Measurements from ENCODE around the gene FAN1.

FAN1 gene

DNA sequence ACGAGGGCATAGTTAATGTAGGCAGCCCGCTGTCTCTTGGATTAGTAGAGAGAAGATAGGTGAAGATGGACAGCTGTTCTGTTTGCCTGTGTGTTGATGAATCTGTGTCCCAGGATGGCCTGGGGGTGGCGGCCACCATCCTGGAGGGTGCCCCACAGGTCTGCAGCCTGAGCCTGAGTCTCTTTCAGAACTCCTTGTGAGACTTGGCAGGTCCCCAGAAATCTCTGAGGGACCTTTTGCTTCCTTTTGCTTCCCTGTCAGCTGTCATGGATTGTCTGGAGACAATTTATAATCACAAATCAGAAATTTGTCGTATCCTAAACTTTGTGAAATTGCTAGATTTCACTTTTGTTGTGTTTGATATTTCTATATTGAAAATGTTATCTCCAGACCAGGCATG lies 17.4 kb downstream of the FAN1 start:
- no peak for DNase-seq (ENCODE audit: low spot score)

DNA sequence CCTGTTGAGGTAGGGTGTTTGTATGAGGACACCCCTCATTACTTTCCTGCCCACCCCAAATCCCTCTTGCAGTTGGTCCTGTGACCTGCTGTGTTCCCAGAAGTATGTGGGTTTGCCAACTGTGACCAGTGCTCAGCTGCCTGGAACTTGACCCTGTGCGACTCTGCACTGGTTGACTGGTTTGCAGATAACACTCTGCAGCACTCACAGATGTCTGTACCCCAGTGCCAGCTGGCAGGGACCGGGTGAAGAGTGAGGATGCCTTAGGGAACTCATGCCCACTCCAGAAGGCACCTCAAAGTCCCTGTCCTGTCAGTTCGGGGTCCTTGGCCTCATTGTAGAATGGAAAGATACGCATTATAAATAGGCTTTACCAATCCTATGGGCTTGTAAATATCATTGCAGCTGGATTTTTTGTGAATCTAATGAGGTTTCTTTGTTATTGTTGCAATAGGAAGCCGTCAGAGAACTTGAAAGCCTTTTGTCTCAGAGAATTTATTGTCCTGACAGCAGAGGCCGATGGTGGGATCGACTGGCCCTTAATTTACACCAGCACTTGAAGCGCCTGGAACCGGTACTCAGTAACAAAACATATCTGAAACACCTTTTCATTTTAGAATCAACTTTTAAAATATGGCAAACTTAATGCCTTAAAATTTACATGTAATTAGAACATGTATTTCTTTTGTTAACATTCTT lies 18.2 kb downstream of the FAN1 start:
- DNase-seq (ENCODE audit: low spot score), result no peak

DNA sequence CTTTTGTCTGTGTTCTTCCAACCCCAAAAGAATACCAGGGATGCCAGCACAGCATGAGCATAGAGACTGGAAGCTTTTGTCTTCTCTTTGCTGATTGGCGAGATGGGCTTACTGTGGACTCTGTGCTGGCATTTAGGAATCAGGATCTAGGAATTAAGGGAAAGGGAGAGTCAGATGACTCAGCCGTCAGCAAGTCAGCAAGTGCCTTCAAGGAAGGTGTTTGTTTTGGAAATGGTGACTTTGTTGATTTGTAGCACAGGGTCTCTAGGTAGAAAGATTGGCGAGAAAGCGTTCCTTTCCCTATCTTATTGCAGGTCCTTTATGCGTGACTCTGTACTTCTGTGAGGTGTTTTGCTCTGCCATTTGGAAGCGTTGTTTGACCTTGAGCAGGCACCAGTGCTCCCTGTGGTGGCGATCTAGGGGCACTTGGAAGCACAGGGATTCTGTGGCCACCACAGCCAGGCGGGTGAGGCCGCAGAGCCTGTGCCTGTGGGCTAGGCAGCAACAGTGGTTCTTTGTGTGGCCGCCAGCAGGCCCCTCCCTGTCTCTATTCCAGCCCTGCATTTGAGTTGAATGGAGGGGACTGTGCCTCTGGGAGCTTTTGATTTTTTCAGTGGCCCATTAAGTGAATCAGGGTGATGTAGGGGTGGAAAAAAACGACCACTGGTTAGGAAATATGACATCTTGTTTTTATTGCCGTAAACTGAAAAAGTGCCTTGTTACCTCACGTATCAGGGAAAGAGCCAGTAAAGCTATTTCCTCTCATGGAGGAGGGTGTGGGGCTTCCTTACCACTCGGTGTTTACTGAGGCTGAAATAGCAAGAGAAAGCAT lies 19.0 kb downstream of the FAN1 start:
- DNase-seq (ENCODE audit: low spot score), result no peak

DNA sequence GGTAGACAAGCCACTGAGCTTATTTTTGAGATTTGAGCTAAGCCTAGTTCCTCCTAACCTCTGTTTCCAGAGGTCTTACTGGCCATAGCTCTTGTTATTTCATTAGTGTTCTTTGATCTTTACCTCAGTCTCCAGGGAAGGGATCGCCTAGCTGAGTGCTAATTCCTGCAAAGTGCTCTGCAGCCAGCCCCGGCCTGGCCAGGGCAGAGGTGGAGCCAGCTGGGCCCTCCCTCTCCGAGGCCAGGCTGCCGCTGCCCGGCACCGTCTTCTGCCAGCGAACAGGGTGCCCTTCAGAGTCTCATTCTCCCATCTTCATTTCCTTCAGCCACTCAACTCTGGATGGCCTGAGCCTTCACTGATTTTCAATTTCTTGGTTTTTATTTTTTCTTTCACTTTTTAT lies 19.7 kb downstream of the FAN1 start:
- DNase-seq (ENCODE audit: low spot score), result no peak

DNA sequence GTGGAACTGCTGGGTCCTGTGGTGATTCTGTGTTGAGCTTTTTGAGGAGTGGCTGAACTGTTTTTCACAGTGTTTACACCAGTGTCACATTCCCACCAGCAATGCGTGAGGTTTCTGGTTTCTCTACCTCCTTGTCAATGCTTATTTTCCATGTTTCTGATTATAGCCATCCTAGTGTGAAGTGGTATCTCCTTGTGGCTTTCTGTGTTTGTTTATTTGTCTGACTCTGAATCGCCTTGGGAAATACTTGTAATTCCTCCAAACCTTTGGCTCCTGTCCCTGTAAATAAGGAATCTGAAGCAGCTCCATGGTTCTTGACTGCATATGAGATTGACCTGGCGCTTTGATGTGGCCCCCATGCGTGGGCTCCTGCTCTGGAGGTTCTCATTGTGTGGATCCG lies 20.6 kb downstream of the FAN1 start:
- no peak for DNase-seq (ENCODE audit: low spot score)

DNA sequence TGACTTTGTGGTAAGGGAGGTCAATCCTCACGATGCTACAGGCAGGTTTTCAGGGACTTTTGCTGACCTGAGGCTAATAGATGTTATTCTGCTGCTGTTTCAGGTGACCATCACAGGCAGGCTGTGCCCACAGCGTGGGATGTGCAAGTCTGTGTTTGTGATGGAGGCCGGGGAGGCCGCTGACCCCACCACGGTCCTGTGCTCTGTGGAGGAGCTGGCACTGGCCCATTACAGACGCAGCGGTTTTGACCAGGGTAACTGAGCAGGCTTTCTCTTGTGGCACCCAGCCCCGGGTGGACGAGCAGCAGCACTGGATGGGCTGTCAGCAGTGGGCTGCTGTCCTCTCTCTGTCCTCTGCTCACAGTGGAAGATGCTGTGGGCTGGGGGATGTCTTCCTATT lies 22.0 kb downstream of the FAN1 start:
- no peak for DNase-seq (ENCODE audit: low spot score)

DNA sequence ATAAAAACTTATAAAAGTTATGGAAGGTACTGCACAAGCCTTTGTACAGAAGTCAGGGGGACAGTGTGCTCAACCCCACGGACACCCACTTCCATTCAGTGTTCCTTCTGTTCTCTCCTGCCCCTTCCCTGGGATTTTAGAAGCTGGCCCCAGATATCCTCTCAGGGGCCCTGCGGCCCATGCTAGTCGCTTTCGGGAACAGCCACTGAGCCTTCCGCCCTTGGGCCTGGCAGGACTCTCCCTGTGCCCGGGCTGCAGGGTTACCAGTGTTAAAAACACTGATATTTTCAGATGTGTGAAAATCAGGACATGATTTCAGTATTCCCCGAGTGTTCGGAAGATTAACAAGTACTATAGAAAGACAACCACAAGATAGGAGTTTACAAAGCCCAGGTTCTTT lies 22.4 kb downstream of the FAN1 start:
- DNase-seq (ENCODE audit: low spot score), result no peak

DNA sequence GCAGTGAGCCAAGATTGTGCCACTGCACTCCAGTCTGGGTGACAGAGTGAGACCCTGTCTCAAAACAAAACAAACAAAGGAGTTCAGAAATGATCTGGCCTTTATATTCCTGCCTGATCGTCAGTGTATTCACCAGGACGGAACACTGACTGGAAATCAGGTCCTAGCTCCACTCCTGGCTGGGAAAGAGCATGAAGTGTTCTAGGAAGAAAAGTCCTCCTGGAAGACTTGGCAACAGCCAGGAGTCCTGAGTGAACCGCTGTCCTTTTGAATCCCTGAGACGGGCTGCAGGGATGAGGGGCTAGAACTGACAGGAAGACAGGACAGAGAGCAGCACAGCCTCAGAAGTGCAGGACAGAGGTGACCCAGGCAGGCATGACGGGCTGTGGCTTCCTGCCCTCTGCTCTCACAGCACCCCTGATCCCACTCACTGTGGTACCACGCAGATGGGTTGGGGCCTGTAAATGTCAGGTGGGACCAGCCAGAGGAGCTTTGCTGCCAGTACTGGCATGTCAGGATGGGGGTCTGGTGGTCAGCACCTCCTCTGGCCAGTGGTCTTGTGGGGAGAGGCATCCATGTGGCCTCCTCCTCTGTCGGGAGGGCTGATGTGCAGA lies 23.5 kb downstream of the FAN1 start:
- DNase-seq (ENCODE audit: low spot score), result no peak

DNA sequence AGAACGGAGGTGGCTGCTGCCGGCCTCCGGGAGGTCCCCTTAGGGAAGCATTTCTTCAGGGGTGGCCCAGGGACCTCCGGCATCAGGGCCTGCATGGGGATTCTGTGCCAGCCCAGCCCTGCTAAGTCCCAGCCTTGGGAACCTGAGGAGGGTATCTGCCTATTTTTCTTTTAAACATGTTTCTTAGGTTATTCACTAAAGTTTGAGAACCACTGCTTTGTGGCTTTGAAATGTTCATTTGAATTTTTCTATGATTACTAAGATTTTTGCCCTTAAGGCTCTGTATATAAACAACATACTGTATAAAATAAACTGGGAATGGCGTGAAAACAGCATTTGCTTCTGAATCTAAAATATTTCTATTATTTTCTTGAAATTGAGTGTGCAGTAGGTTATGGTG lies 24.4 kb downstream of the FAN1 start:
- DNase-seq (ENCODE audit: low spot score), result no peak

DNA sequence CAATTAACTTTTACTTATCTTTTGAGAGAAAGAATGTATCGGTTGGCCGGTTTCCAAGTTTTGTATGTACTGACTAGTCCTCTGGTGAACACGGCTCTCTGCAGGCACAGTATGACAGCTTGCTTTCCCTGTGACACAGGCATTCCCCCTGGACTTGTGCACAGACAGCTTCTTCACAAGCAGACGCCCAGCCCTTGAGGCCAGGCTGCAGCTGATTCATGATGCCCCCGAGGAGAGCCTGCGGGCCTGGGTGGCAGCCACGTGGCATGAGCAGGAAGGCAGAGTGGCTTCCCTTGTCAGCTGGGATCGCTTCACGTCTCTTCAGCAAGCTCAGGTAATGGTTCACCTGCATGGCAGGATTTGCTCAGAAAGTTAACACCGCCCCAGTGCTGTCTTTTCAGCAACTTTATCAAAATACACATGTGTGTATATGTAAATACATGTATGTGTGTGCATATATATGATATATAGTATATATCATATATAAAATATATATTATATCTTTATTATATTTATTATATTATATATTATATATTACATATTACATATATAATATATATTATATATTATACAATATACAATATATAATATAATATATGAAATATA lies 25.5 kb downstream of the FAN1 start:
- DNase-seq (ENCODE audit: low spot score), result peak; percentile 11

DNA sequence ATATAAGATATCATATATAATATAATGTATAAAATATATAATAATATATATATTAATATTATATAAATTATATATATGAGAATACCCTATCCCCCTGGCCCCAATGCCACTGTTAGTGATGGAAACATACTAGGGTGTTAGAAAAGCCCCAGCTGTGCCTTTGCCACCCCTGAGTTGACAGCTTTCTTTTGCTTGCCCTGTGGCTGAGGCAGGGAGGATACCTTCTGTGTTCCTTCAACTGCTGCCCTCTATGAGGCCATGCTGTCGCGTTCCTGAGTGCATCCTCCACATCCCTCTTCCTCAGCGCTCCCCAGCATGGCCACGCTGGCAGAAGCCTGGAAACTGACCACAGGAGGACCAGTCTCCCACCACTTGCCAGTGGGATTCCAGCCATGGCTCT lies 26.3 kb downstream of the FAN1 start:
- DNase-seq (ENCODE audit: low spot score), result no peak

DNA sequence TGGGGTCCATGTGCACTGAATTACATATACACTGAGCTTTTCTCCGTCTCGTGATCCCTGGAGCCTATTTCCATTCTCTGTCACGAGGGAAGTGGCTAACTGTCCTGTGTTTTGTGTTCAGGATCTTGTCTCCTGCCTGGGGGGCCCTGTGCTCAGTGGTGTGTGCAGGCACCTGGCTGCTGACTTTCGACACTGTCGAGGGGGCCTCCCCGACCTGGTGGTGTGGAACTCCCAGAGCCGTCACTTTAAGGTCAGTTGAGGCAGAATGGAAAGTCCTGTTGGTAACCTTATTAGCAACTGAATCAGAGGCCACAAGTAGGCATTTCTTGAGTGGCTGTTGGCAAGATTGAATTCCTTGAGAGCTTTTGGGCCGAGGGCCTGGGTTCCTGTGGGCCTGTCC lies 26.7 kb downstream of the FAN1 start:
- DNase-seq (ENCODE audit: low spot score), result no peak

DNA sequence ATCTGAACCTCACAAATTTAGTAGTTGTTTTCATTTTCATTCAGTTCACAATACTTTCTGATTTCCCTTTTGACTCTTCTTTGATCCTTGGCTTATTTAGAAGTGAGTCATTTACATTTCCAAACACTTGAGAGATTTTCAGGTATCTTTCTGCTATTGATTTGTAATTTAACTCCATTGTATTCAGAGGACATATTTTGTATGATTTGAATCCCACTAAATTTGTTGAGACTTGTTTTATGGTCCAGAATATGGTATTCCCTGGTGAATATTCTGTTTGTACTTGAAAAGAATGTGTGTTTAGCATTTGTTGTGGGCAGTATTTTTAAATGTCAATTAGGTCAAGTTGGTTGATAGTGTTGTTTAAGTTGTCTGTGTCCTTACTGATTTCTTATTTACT lies 29.6 kb downstream of the FAN1 start:
- DNase-seq (ENCODE audit: low spot score), result no peak

DNA sequence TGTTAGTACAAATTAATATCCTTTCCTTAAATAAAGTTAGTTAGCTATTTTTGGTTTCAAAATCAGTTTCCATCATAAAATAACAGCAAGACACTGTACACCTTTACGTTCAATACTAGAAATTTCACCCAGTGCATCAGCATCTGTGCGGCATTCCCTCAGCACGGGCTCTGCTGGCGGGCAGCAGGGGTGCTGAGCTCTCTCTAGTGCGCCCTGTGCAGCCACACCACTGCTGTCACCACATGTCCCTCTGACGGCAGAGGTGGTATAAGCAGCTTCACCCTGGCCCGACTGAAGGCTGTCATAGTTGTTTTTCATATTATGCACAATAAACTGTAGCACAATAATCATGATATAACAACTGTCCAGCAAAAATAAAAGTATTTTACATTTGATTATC lies 35.4 kb downstream of the FAN1 start:
- DNase-seq (ENCODE audit: low spot score), result no peak

DNA sequence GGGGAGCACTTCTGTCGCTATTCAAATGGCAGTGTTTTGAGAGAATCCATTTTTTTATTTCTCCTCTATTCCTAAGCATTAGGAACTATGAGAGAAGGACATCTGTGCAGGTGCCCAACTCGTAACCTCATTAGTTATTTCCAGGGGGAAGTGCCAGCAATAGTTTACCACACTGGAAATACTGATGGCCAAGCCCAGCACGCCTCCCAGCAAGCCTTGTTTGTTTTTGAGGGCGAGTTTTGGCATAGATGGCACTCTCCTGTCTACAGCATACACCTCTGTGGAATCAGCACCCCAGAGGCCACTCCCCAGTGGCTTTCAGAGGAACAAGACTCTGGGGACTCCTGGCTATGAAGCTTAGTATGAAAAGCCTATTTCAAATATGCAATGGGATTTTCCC lies 36.6 kb downstream of the FAN1 start:
- DNase-seq (ENCODE audit: low spot score), result no peak

DNA sequence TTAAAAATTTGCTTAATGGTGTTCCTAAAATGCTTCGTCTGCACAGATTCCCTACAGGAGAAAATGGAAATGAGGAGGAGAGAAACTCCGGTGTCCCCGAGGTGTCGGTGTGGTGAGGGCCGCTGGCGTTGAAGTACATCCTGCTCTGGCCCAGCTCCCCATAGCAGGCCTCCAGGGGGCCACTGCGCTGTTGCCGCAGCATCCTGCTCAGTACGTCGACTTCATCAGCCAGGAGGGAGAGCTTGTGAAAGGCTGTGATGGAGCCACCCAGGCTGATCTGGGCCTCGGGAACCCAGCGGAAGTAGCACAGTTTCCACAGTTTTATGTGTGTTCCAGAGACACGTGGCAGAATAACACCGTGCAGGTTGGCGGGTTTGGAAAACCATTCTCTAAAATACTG lies 37.8 kb downstream of the FAN1 start:
- no peak for DNase-seq (ENCODE audit: low spot score)

DNA sequence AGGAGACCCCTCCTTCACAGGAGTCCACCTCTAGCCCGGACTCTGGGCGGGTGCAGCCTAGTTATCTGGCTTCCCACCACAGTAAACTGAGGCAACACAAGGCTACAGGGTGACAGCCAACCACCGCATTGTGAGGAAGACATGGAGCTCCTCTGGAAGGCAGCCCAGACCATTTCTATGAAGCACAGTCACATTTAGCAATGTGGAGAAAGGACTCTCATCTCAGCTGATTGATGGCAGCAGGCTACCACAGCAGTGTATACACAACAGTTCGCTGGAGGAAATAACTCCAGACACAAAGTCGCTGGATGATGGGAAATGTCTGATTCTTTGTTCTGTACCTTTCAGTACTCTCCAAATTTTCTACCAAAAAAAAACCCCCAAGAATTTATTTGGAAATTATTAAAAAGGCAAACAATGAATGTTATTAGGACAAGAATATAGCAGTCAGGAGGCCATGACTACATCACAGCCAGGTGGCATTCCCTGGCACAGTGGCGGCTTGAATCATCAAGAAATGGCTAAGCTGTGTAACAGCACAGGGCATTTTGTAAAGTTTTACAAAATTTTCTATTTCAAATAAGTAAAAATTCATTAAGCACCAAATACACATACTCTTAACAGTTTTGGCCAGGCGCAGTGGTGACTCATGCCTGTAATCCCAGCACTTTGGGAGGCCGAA lies 40.1 kb downstream of the FAN1 start:
- DNase-seq (ENCODE audit: low spot score), result no peak

DNA sequence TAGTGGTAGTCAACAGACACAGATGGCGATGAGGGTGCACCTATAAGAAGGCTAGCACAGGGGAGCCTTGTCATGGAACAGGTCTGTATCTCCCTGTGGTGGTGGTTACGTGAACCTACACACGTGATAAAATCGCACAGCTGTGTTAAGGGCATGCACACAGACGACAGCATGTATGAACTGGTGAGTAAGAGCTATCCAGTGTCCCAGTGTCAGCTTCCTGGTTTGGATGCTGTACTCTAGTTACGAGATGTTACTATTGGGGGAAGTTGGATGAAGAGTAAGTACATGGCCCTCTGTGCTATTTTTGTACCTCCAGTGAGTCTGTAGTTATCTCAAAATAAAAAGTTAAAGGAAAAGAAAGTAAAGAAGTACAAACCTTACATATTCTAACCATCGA lies 49.5 kb downstream of the FAN1 start:
- no peak for DNase-seq (ENCODE audit: low spot score)

DNA sequence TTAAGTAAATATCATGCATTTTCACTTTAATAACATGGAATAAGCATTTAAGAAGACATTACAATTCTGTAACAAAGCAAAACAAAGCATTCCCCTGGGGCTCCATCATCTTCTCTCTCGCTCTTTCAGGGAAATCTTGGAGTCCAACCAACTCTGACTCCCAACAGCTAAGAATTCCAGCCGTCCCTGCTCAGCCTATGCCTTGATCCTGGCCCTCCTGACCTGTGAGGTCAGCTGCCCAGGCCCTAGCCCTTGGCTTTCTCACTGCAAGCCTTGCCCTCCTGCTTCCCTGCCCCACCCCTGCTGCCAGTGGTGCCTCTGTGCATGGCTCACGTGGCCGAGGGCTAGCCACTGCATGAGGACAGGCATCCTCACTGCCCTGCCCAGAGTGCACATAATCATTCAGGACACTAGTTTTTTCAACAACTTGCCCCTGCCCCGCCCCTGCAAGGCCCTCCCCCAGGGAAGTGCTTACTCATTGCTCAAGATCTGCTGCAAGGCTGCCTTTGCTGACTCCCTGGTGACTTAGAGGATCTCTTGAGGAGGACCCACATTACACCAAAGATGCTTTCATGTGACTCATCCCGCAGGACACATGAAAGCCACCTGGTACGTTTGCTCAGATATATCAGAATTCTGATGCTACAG lies 50.1 kb downstream of the FAN1 start:
- peak; percentile 84 for DNase-seq (ENCODE audit: low spot score)

DNA sequence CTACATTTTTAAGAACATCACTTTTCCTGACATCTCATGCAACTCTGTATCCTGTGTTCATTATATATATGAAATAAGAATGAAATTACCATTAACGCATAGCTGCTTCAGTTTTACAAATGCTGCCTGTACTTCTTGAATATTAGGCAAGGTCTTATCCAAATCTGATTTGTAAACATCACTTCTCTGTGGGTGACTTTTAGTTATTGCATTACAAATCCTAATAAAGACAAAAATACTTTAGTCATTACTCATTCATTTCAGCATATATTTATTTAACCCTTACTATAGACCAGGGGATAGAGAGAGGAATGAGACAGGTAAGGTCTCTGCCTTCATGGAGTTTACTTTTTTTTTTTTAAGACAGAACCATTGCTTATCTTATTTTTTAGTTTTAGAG lies 51.0 kb downstream of the FAN1 start:
- no peak for DNase-seq (ENCODE audit: low spot score)

DNA sequence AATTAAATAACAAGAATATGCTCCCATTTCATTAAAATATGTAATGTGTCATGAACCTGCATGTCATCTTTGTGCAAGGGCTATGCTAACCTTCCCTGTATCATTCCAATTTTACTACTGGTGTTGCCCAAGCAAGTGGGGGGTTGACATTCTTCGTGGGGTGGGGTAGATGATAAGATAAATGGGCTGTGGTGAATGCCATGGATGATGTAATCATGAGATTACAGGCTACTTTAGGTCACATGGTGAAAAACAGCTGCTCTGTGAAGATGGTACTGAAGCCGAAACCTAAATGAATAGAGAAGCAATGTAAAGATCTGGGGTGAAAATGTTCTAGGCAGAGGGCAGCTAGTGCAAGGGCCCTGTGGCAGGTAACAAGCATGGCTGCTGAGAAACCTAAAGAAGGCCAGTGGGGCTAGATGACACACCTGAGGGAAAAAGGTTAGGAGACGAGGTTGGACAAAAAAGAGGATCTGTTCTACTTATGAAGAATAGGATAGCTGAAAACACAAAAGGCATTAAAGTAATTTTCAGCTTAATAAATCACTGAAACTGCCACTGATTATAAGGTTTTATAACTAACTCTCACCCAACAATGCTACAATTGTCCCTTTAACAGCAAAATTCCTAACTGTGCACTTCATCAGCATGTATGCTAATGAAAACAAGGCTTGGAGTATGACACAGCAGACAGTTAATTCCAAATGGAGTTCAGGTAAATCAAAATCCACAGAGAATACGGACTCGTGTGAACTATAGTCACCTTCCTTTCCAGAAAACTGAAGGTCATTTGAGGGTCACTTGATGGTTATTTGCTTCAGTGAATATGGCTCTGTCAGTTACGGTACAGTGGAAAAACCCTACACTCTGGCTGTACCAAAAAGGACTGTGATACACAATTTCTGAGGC lies 52.8 kb downstream of the FAN1 start:
- no peak for DNase-seq (ENCODE audit: low spot score)
